A673 (cell line): ENCODE measurements around the gene PNMA8C. TPM values are rescaled to one million over a fixed set of nuclear protein-coding genes. Genes with fewer than 3 reads are reported as not detected.
A peak's percentile ranks its signal among the peaks of the same experiment; 100 is the strongest.

Experiments used
- BruUV-seq: library from RNA; stranded (reverse); fragments of 400-500 nt; replicated peaks from 2 replicates; lab custom pipeline; 2021; lab: Mats Ljungman, UMichigan
- CTCF ChIA-PET: fragments of 300-600 bp; sonication (Branson Sonifier 250); formaldehyde crosslinking; loops from one replicate; lab custom pipeline; 2022; ENCODE audit warnings: antibody characterized with exemption; lab: Charles Lee
- POLR2A ChIA-PET: fragments of 300-600 bp; sonication (Branson Sonifier 250); formaldehyde crosslinking; loops from one replicate; lab custom pipeline; 2022; ENCODE audit warnings: antibody characterized with exemption; ENCODE audit not compliant: low non-redundant PET; lab: Charles Lee
- DNase-seq: peaks from one replicate; pipeline ENCODE4 v3.0.0-alpha.2; 2015; ENCODE audit warnings: low spot score
- H3K27ac ChIP-seq: fragments of 200-600 bp; sonication (generic); 2 replicates; pipeline ENCODE4 v1.5.1; 2016; ENCODE audit warnings: mixed run types, low read depth, mild to moderate bottlenecking, mixed read lengths, antibody characterized with exemption, low read length; ENCODE audit not compliant: poor library complexity, severe bottlenecking
- H3K27me3 ChIP-seq: fragments of 200-600 bp; sonication (generic); replicated peaks from 2 replicates; pipeline ENCODE4 v1.6.1; 2017; ENCODE audit warnings: mixed run types, low read depth, mild to moderate bottlenecking, mixed read lengths, antibody characterized with exemption, low read length; ENCODE audit not compliant: insufficient read depth, poor library complexity
- H3K36me3 ChIP-seq: fragments of 200-600 bp; sonication (generic); 2 replicates; pipeline ENCODE4 v1.6.1; 2016; ENCODE audit warnings: mixed run types, mild to moderate bottlenecking, mixed read lengths, antibody characterized with exemption, low read length; ENCODE audit not compliant: insufficient read depth, poor library complexity, severe bottlenecking
- H3K4me1 ChIP-seq: fragments of 200-600 bp; sonication (generic); 2 replicates; pipeline ENCODE4 v1.6.1; 2017; ENCODE audit warnings: mixed run types, mild to moderate bottlenecking, mixed read lengths, antibody characterized with exemption, low read length; ENCODE audit not compliant: insufficient read depth, poor library complexity, severe bottlenecking
- H3K4me3 ChIP-seq: fragments of 200-600 bp; sonication (generic); 2 replicates; pipeline ENCODE4 v1.5.1; 2016; ENCODE audit warnings: low read depth, mixed run types, mild to moderate bottlenecking, mixed read lengths, low read length; ENCODE audit not compliant: poor library complexity, severe bottlenecking
- H3K9me3 ChIP-seq: fragments of 200-600 bp; sonication (generic); 2 replicates; pipeline ENCODE4 v1.6.1; 2016; ENCODE audit warnings: mixed run types, low read depth, mild to moderate bottlenecking, mixed read lengths, antibody characterized with exemption, low read length; ENCODE audit not compliant: poor library complexity, severe bottlenecking
- CTCF ChIP-seq: fragments of 300-800, 200-600 bp; sonication (generic); conservative IDR thresholded peaks from 2 replicates; pipeline ENCODE4 v1.5.1; 2017; ENCODE audit warnings: low read depth, mild to moderate bottlenecking, antibody characterized with exemption, low read length, moderate library complexity, mixed read lengths
- EZH2 ChIP-seq: fragments of 200-600 bp; sonication (generic); IDR thresholded peaks from 2 replicates; pipeline ENCODE4 v1.6.1; 2017; ENCODE audit warnings: borderline replicate concordance, low read depth, mild to moderate bottlenecking, mixed read lengths, antibody characterized with exemption, low read length; ENCODE audit not compliant: poor library complexity, severe bottlenecking
- intact Hi-C: fragments of 100-400 bp; cut with micrococcal nuclease; formaldehyde crosslinking; loops from one replicate; pipeline ENCODE4 v1.10.0; 2022; ENCODE audit not compliant: unreplicated experiment
- total RNA-seq: library from RNA; stranded (reverse); gene quantifications from 2 replicates; pipeline ENCODE4 v1.2.3, GENCODE V29; 2021

PNMA8C gene
- total RNA-seq, 1 experiment from 2014 or later, result not detected

- ChIA-PET CTCF (no interaction called here), POLR2A (no interaction called here)
- Histone ChIP-seq H3K4me1 (peaks cover 13% of the 10 kb centered on the region), H3K27ac (no peak overlapping the region), H3K27me3 (no peaks in the 10 kb centered on the region), H3K36me3 (no peaks in the 10 kb centered on the region), H3K4me3 (no peak overlapping the region), H3K9me3 (no peaks in the 10 kb centered on the region)
- intact Hi-C loops, result no loop called here
- TSS peak; percentile 50 for BruUV-seq
- TF ChIP-seq EZH2, result no peak
- TF ChIP-seq CTCF, result no peak
- DNase-seq, result no peak
Observed at GRCh38 chr19:46470376-46470775, 41.6 kb upstream of the PNMA8C start.

GRCh38 chr19:46469541-46470185, 40.9 kb upstream of the PNMA8C start:
- no peak overlapping the region for H3K27ac ChIP-seq
- H3K36me3 ChIP-seq, result no peaks in the 10 kb centered on the region
- intact Hi-C loops, result no loop called here
- no peak for DNase-seq
- H3K9me3 ChIP-seq, result no peaks in the 10 kb centered on the region
- no peak for TF ChIP-seq CTCF
- no peak for TF ChIP-seq EZH2
- H3K4me3 ChIP-seq, result no peak overlapping the region
- peaks cover 13% of the 10 kb centered on the region for H3K4me1 ChIP-seq
- no peaks in the 10 kb centered on the region for H3K27me3 ChIP-seq
- ChIA-PET CTCF (no interaction called here), POLR2A (no interaction called here)
- BruUV-seq, result no TSS peak

- intact Hi-C loops, result no loop called here
- Histone ChIP-seq H3K4me1 (peaks cover 9% of the 10 kb centered on the region), H3K4me3 (no peak overlapping the region), H3K27me3 (no peaks in the 10 kb centered on the region), H3K27ac (no peak overlapping the region), H3K9me3 (no peaks in the 10 kb centered on the region), H3K36me3 (no peaks in the 10 kb centered on the region)
- ChIA-PET POLR2A (interaction anchor here (0.5 to 0.6 kb wide), 2 partner anchors 58 to 300 kb away, joined by 4 to 9 read pairs; no protein-coding TSS in a partner anchor), CTCF (no interaction called here)
- no TSS peak for BruUV-seq
- no peak for DNase-seq
- TF ChIP-seq EZH2 (no peak), CTCF (no peak)
Observed at GRCh38 chr19:46466536-46467196, 37.9 kb upstream of the PNMA8C start.
